GM18873 (cell line): Measurements from ENCODE around the gene REPIN1.

ENCODE experiments used
- ATAC-seq: cut with Tn5 transposase; IDR thresholded peaks from one replicate; pipeline ENCODE4 v1.9.1; 2021; ENCODE audit warnings: mild to moderate bottlenecking, moderate library complexity, moderate number of reproducible peaks; ENCODE audit not compliant: unreplicated experiment, low FRiP score

The REPIN1 gene

GRCh38 chr7:150404805-150405583 is 36.4 kb downstream of the REPIN1 start:
- no peak for ATAC-seq

DNA sequence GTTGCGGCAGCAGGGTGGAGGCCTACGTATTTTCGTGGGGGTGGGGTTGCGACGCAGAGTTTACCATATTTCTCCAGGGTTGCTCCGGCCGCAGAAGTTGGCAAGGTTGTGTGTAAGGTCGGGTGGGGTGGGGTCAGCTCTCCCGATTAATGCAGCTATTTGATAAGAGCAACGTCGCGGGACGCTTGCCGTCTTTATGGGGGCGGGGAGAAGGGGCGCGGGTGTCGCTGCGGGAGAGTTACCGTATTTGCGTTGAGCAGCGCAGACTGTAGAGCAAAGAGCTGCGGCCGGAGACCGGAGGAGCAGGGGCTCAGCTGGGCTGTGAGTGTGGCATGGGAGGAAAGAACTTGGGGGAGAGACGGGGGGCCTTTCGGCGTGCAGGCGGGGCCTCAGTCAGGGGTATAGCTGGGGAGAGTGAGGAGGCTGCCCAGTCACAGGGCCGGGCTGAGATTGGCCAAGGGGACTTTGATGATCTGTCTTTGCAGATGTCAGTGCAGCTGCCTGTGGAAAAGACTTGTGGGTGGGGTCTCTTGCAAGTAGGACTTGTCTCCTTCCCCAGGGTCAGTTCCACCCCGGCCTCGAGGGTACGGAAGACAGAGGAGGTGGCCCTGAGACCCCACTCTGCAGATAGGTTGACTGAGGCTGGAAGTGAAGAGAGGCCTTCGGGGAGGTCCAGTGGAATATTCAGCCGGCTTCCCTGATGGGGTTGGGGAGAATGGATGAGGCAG is 37.1 kb downstream of the REPIN1 start:
- no peak for ATAC-seq

GRCh38 chr7:150406312-150406566 is 37.6 kb downstream of the REPIN1 start:
- ATAC-seq, result no peak

GRCh38 chr7:150406567-150407421 is 38.2 kb downstream of the REPIN1 start:
- peak; percentile 67 for ATAC-seq

- no peak for ATAC-seq
Measured at GRCh38 chr7:150407588-150408392, 39.2 kb downstream of the REPIN1 start.

DNA sequence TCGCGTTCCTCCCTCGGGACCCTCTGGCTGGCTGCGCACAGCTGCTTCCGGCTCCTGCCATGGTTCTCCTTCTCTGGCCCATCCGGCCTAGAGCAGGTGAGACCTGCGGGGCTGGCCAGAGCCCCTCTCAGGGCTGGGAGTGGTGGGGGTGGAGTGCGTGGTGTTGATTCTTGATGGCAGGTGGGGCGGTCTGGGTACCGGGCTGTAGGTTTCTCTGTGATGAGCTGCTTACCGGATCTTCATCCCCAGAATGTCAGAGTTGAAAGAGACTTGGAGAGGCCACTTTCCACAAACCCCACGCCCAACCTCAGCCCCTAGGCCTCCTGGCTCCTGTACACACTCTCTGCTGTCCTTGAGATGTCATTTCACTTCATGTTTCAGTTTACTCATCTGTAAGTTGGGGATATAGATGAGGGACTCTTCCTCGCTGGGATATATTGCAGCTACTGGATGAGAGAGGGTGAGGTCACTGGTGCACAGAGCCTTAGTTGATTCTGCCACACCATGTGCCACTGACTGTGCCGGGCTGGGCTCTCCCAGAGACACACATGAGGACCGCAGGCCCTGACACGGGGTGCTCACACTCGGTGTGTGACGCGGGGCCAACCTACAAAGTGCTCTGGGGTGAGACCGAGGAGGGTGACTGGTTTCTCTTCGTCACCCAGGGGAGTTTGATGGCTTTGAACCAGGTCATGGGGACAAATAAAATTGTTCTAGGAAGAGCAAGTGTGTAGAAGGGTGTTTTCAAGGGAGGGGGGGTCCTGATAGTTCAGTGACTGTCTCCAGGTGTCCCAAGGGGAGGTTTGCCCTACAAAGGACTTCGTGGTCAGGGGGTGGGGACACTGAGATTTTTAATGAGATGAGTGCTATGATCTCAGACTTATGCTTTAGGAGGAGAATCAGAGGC is 40.0 kb downstream of the REPIN1 start:
- no peak for ATAC-seq

GRCh38 chr7:150409300-150410030 is 40.8 kb downstream of the REPIN1 start:
- ATAC-seq, result no peak

- ATAC-seq, result no peak
Measured at GRCh38 chr7:150410131-150410530, 41.5 kb downstream of the REPIN1 start.

DNA sequence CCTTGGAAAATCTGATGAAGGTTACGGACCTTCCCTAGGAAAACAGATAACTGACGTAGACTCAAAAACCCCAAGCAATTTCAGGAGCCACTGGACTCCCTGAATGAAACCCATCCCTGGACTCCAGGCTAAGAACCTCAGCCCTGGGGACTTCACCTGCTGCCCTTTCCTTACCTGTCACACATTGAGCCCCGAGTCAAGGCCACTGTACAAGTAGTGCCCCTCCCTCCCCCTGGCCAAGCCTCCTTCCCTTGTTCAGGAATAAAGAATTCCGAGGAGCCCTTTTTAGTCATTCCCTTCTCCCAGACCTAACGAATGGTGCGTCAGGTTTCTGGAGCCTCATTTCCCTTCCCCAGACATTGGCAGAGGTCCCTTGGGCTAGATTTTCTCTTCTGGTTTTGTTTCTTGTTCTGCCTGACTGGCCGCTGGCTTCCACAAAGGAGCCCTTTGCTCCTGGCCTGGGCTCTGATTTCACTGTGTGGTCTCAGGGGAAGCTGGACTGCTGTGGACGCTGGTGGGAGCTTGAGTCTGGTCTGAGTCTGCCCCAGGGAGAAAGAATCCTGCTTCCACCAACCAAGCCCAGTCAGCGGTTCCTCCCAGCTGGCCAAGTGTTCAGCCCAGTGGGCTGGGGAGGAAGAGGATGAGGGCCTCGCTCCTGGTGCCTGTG is 42.2 kb downstream of the REPIN1 start:
- ATAC-seq, result no peak

DNA sequence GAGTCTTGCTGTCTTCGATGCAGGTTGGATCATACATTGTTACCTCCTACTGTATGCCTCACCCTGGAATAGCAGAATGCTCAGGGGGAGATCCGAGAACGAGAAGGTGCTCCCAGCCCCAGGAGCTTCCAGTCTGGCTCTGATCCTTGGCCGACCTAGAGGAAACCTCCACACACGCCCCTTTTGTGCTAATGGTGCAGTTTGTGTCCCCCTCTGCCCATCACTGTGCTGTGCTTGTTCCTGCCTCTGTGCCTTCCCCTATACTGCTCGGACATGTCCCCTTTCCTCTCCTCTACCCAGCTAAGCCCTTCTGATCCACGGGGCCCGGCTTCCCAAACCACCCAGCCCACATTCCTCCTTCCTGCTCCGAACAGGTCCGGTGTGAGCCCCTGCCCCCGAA is 43.0 kb downstream of the REPIN1 start:
- ATAC-seq, result no peak

- ATAC-seq, result no peak
Measured at GRCh38 chr7:150412016-150412415, 43.4 kb downstream of the REPIN1 start.

- ATAC-seq, result no peak
Measured at GRCh38 chr7:150412518-150413488, 44.2 kb downstream of the REPIN1 start.

- ATAC-seq, result no peak
Measured at GRCh38 chr7:150413640-150414081, 45.0 kb downstream of the REPIN1 start.

DNA sequence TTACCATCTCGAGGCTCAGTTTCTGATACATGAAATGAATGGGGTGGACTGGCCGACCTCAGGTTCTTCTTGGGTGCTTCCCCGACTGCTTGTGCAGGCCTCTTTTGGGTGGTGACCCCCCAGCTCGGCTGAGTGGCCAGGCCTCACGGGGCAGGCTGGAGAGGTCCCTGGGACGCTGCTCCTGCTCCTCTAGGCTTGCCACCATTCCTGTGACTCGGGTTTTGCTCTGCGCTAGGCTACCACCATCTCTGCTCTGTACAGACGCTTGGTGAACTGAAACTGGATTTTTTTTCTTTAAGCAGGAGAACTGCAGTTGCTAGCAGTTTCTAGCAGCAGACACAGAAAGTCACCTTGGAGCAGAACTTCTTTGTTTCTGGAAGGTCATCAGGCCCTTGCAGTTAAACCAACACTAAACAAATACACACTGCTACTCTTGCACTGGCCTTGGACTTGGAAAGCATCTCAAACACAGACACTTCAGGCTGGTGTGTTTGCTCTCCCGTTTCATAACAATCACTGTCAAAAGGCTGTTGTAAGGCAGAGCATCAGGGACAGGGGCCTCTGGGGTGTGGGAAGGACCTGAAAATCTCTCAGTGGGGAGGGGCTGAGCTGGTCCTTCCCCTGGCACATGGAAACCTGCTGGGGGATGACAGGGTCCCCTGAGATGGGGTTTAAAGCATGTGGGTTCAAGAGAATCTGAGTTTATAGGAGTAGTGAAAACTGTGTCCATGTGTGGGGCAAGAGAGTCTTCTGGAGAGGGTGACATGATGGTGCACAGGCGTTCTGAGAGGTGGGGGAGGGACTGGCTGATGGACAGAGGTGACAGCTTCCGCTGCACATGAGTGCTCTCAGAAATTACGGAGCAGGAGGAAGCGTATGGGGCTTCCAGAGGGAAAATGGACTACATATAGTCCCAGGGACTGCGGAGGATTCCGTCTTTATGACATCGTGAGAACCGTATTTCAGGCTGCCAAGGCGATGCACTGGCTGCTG is 46.8 kb downstream of the REPIN1 start:
- no peak for ATAC-seq

DNA sequence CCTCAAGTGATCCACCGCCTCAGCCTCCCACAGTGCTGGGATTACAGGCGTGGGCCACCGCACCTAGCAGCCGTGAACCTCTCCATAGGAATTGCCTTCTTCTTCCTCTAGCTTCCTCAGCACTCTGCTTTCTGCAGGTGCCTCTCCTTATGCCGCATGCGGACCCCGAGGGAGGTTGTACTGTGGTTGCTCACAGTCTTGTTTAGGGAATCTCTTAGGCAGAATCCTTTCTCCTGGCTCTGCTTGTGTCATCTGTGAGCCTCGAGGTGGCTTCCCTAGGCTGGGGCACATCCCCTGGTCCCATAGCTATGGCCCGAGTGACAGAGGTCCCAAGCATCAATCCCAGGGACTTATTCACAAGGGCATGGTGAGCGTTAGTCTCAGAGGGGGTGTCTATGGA is 48.6 kb downstream of the REPIN1 start:
- ATAC-seq, result no peak

DNA sequence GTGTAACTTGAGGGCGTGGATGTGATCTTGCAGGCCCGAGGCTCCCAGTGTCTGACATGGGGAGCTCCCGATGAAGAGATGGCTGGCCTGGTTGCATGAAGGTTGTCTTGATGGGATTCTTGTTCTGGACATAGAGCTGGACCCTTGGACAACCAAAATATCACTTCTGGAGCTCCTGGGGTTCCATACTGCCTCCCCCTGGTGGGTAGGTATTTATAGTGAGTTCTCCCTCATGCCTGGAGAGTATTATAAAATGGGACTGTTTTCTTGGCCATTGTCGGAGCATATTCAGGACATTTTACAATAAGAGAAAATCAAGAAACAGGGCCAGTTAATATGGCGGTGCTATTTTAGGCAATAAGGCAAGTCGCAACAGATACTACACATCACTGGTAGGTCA is 49.2 kb downstream of the REPIN1 start:
- ATAC-seq, result no peak
